HG03280 (cell line): ENCODE data around the gene FOXD3.

Source experiments
- ATAC-seq: cut with Tn5 transposase; IDR thresholded peaks from one replicate; pipeline ENCODE4 v1.9.1; 2021; ENCODE audit warnings: mild to moderate bottlenecking, moderate library complexity; ENCODE audit not compliant: unreplicated experiment

The FOXD3 gene

GRCh38 chr1:63322114-63322943, at the start of gene FOXD3:
Gene FOXD3, plus strand, starts transcription at chr1:63322567. Its CDS starts 492 bp downstream, at chr1:63323059.
- ATAC-seq, result peak; percentile 51

GRCh38 chr1:63272811-63273210, 49.6 kb upstream of the FOXD3 start:
- no peak for ATAC-seq

GRCh38 chr1:63274371-63274770, 48.0 kb upstream of the FOXD3 start:
- no peak for ATAC-seq

GRCh38 chr1:63274979-63275378, 47.4 kb upstream of the FOXD3 start:
- no peak for ATAC-seq

- no peak for ATAC-seq
Observed at GRCh38 chr1:63276624-63277023, 45.7 kb upstream of the FOXD3 start.

- ATAC-seq, result no peak
Observed at GRCh38 chr1:63277195-63278192, 44.9 kb upstream of the FOXD3 start.

GRCh38 chr1:63281753-63282152, 40.6 kb upstream of the FOXD3 start:
- ATAC-seq, result no peak

- no peak for ATAC-seq
Observed at GRCh38 chr1:63289135-63289534, 33.2 kb upstream of the FOXD3 start.

- ATAC-seq, result no peak
Observed at GRCh38 chr1:63294803-63295594, 27.4 kb upstream of the FOXD3 start.

- no peak for ATAC-seq
Observed at GRCh38 chr1:63304410-63304809, 18.0 kb upstream of the FOXD3 start.

GRCh38 chr1:63305043-63305442, 17.3 kb upstream of the FOXD3 start:
- no peak for ATAC-seq

- no peak for ATAC-seq
Observed at GRCh38 chr1:63307196-63307794, 15.1 kb upstream of the FOXD3 start.

GRCh38 chr1:63316598-63316983, 5.8 kb upstream of the FOXD3 start:
- ATAC-seq, result no peak

GRCh38 chr1:63316984-63317816, 5.2 kb upstream of the FOXD3 start:
- ATAC-seq, result peak; percentile 64

- ATAC-seq, result no peak
Observed at GRCh38 chr1:63317817-63318152, 4.6 kb upstream of the FOXD3 start.

- no peak for ATAC-seq
Observed at GRCh38 chr1:63318201-63318979, 4.0 kb upstream of the FOXD3 start.

- ATAC-seq, result no peak
Observed at GRCh38 chr1:63319046-63320021, 3.0 kb upstream of the FOXD3 start.
